Adipose tissue (tissue), 3 donors: Measurements from ENCODE around the gene MMP19. TPM values are rescaled to one million over a fixed set of nuclear protein-coding genes. Genes with fewer than 3 reads are reported as not detected.
"Not testable (repeated sequence)": the region's sequence is repeated elsewhere in the genome, so short reads cannot be mapped to it uniquely, and the experiment has no call there.

Experiments used
- H3K27ac ChIP-seq: one replicate; pipeline ENCODE4 v1.5.1; 2013; ENCODE audit warnings: low read depth, low read length
- WGBS, 3 donors: extraction: QIAGEN DNeasy Blood & Tissue Kit; methylation state at CpG; one replicate each; pipeline ENCODE4 v1.1.7; 2013; 5-methylcytosine and 5-hydroxymethylcytosine counted together
- polyA plus RNA-seq, 3 donors: library from polyadenylated mRNA; stranded (reverse); fragments of 200-250 nt; gene quantifications; one replicate each; pipeline ENCODE4 v1.2.3, GENCODE V29; 2013
- donor health status: healthy with polysubstance abuse.
- donor health status: Bipolar disorder and iron deficiency.
- donor health status: healthy.

Gene MMP19
- polyA plus RNA-seq, 3 donors, result 4.4 to 100 (median 39.6) TPM

DNA sequence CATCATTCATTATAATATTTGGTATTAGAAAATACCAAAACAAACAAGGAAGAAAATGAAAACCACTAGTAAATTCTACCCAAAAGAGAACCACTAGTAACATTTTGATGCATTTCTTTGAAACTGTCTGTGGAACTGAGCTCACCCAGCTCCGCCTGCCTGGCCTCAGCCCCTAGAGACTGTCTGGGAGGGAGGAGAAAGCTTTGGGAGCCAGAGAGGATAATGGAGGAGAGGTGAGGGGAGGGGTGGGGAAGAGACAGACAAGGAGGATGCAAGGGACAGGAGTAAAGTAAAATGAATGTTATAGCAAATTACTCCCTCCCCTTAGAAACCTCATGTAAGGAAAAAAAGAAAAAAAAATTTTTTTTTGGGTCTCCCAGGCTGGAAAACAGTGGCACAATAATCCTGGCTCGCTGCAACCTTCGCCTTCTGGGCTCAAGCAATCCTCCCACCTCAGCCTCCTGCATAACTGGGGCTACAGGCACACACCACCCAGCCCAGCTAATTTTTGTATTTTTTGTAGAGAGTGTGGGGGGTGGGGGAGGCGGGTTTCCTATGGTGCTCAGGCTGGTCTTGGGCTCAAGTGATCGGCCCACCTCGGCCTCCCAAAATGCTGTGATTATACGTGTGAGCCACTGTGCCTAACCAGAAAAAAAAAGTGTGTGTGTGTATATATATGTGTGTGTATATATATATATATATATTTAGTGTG lies 3.2 kb upstream of the MMP19 start:
- 64 to 80% (median 71%) methylated on average over 7 of the region's 7 CpGs for WGBS, 3 donors
- peak overlapping the region; percentile 26 for H3K27ac ChIP-seq

DNA sequence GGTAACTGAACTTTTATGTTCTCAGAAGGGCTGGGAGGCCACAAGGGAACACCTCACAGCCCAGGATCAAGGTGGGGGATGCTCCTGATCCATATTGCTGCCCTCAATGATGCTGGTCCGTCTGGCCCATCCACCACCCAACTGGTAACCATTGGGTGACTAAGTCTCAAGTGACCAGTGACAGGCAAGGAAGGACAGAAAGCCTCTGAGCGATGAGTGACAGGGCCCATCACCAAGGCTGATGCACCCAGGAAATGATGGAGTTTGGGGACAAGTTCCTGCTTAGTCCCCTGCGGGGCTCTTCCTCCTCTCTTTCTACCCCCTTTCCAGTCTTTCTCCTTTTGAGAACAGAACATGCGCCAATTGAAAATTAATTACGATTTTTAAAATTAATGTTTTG lies 2.6 kb upstream of the MMP19 start:
- peak overlapping the region; percentile 26 for H3K27ac ChIP-seq
- WGBS, 3 donors, result 75 to 76% (median 75%) methylated on average over 5 of the region's 5 CpGs

DNA sequence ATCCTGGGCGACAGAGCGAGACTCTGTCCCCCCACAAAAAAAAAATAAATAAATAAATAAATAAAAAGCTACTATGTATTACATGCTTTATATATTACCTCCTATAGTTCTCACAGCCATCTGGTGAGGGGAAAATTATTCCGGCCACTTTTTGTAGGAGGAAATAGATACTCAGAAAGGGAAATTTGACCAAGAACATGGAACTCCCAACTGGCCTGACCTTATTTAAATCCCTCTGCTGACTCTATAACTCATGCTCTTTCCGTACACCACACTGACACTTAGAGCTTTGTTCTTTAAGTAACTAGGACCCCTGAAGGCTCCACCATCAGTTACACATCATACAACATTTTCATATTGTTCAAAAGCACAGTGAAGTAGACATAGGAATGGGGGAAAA lies 2.2 kb upstream of the MMP19 start:
- 83 to 86% (median 85%) methylated on average over 4 of the region's 4 CpGs for WGBS, 3 donors
- no peak overlapping the region for H3K27ac ChIP-seq

DNA sequence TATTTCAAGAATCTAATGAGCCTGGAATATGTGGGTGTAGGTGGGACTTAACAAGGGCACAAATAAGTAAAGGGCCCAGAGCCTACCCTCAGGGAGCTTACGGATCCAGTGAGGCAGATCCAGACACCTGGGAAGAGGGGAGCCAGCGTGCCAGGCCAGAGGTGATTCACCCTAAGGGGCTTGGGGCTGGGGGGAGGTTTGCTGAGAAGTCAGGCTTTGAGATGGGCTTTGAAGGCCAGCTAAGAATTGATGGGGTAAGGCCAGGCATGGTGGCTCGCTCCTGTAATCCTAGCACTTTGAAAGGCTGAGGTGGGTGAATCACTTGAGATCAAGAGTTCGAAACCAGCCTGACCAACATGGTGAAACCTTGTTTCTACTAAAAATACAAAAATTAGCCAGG lies 695 bp upstream of the MMP19 start:
- peak overlapping the region; percentile 26 for H3K27ac ChIP-seq
- WGBS, 3 donors, result 93 to 98% (median 95%) methylated on average over 4 of the region's 4 CpGs

DNA sequence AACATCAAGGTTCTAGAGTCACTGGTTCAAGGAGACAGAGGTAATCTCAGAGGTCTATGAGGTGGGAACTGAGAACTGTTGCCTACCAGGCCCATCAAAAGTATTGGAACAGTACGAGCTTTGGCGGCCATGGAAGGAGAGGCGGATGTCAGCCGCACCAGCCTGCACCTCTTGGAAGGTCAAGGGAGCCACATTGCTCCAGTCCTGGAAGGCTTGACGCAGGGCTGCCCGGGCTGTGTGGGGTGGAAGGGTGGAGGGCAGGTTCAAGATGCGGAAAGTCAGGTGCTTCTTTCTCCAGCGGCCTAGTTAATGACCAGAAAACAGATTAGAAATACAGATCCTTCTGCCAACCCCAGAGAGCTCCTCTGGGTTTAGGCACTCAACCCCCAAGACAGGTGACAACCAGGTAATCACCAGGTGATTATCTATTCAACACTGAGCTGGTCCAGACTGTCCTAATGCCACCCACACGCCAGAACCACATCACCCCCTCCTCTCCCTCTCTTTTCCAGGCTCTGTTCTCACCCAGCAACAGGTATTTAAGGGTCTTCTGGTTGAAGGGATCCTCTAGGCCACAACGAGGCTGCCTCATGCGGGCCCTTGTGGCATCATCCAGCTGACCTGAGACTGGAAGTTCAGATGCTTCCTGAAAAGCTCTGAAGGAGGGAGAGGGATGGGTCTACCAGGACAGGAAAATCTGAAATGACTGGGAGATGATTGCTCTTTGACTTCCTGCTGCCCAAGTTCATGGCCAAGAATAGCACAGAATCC lies 2.0 kb downstream of the MMP19 start:
- 88 to 96% (median 91%) methylated on average over 11 of the region's 11 CpGs for WGBS, 3 donors
- H3K27ac ChIP-seq, result no peak overlapping the region

DNA sequence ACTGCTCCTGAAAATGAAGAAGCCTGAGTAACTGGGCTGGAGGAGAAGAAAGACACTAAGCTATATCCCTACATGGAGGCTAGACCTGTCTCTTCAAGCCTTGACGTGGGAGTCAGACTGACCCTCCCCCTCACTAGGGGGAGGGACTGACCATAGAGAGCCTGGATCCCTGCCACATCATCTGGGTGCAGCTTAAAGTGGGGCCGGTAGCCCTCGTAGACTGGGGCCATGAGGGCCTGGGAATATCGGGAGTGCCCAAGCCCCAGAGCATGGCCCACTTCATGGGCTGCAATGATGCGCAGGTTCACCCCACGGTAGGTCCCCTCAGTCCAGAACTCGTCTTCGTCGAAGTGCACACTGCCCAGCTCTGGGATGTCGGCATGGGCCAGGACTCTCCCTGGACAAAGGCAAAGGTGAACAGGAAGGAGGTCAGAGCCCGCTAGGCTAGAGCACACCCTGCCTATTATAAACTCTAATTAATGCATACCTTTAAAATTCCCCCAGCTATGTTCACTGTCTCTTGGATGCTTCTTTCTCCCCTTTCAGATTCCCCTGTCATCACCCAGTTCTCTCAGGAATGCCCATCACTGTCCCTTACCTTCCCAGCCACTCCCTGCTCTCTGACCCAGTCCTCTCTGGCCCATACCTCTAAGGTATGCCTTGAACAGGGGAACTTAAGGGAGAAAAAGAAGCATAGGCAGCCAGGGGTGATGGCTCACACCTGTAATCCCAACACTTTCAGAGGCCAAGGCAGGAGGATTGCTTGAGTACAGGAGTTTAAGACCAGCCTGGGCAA lies 3.2 kb downstream of the MMP19 start:
- no peak overlapping the region for H3K27ac ChIP-seq
- 78 to 87% (median 79%) methylated on average over 11 of the region's 11 CpGs for WGBS, 3 donors

DNA sequence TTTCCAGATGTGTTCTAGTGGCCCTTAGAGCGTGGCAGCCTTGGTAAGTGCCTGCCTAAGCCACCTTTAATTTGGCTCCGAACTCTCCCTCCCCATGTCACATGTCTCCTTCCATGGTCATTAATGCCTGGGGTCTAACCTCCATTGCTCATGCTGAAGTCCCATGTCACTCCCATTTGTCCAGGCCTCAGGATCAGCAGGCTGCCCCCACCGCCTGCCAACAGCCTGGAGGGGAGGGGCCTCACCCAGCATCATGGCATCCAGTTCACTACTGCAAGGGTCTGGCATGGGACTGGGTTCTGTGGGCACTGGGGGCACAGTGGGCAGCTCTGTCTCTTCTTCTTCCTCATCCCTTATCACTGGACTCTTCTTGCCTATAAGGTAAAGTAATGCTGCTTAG lies 4.4 kb downstream of the MMP19 start:
- 94 to 96% (median 96%) methylated on average over 3 of the region's 3 CpGs for WGBS, 3 donors
- no peak overlapping the region for H3K27ac ChIP-seq

DNA sequence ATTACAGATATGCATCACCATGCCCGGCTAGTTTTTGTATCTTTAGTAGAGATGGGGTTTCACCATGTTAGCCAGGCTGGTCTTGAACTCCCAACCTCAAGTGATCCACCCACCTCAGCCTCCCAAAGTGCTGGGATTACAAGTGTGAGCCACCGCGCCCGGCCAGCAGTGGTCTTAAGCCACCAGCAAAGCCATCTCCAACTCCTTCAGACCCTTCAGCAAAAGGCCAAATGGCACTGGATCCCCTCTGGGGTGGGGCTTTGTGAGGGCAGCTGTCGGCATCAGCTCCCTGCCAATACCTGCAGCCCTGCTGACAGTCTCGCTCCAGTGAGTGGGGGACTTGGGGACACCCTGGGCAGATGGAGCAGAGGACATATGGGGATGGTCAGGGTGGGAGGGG lies 8.3 kb downstream of the MMP19 start:
- 79 to 89% (median 81%) methylated on average over 6 of the region's 6 CpGs for WGBS, 3 donors
- not testable (repeated sequence) for H3K27ac ChIP-seq

DNA sequence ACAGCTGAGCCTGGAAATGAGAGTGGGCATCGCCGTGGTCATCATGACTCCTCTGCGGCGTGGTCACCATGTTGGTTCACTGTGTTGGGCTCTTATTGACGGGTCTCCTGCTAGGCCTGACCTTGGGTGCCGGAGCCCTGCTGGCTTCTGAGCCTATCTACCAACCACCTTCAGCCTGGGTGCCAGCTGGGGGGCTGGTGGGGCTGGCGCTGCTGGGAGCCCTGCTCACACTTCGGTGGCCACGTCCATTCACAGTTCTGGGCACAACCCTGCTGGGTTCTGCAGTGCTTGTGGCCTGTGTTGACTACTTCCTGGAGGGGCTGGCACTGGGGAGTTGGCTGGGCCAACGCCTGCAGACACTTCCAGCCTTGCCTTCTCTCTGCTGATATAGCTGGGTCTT lies 9.7 kb downstream of the MMP19 start:
- WGBS, 3 donors, result 91 to 96% (median 93%) methylated on average over 10 of the region's 10 CpGs
- H3K27ac ChIP-seq, result no peak overlapping the region

DNA sequence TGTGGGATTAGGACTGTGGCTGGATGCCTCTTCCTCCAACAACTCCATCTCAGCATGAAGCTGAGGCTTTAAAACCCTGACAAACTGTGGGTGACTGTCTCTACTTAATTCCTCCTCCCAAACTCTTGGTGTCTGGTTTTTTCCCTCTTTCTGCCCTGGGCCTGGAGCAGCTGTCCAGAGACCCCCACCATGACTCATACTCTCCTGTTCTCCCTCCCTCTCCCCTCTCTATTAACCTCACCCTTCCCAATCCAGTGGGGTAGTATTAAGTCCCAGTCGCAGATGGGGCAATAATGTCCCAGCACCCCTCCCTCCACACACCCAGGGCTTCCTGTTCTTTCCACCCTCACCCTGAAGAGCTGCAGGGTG lies 11.3 kb downstream of the MMP19 start:
- 0 to 50% (median 7%) methylated on average over 1 of the region's 1 CpG for WGBS, 3 donors

DNA sequence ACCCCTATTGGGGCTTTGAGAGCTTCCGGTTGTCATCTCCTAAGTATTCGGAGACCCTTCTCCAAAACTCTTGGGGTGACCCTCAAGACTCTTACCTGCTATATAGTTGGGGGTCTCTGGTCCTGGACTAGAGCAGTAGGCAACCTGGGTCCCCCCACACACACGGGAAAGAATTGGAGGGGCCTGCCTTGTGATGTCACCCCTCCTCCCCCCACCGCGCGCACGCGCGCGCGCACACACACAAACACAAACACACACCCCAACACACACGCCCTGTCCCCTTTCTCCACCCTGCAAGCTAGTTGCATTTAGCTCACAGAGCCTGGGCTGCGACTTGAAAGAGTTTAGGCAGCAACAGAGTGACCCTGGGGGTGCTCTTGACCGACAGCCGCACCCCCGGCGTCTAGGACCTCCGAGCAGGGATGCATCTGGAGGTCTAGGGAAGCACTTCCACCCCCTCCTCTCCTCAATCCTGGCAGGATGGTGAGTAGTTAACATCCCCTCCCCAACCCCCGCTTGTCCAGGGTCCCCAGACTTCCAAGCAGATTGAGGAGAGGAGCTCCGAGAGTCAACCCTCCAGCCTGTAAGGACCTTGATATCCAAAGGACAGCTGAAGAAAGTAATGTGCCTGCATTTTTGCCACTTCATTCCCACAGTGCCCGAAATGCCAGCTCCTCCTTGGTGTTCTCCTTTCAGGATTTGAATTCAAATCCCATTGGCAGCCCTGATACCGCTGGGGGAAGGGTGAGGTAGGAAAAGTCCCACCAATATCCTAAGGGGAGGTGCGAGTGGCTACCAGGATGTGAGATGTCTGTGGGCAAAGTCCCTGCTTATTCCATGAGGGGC lies 11.9 kb downstream of the MMP19 start:
- peak overlapping the region; percentile 56 for H3K27ac ChIP-seq
- 3 to 7% (median 4%) methylated on average over 18 to 23 of the region's 23 CpGs for WGBS, 3 donors

More for the DNA sequence above, 11.3 kb downstream of the MMP19 start:
- H3K27ac ChIP-seq, result no peak overlapping the region

DNA sequence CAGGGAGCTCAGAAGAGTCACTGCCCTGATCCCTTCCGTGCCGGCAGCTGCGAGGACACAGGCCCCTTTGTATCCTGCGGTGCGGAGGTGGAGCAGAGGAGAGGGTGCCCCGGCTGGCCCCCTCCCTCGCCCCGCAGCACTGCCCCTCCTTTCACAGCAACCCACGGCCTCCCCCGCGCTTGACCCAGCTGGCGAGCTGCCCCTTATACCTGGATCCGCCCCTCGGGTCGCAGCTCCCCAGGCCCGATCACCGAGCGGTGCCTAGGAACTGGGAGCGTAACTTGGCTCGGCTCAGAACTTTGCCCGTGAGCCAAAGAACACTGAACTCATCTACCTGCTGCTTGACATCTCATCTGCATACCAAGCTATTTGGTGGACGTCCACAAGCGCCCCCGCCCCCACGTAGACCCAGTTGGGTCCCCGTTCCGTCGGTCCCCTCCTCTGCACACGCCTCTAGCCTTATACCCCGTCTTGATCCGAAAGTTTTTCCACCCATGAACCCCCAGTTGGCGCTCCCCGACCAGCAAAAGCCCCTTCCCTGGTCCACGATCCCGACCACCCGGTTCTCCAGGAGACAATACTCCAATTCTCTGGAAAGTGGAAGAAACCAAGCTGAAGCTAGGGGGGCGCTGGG lies 12.7 kb downstream of the MMP19 start:
- H3K27ac ChIP-seq, result peak overlapping the region; percentile 56
- whole genome bisulfite sequencing, 3 donors, result 0% methylated on average over 36 to 37 of the region's 37 CpGs

DNA sequence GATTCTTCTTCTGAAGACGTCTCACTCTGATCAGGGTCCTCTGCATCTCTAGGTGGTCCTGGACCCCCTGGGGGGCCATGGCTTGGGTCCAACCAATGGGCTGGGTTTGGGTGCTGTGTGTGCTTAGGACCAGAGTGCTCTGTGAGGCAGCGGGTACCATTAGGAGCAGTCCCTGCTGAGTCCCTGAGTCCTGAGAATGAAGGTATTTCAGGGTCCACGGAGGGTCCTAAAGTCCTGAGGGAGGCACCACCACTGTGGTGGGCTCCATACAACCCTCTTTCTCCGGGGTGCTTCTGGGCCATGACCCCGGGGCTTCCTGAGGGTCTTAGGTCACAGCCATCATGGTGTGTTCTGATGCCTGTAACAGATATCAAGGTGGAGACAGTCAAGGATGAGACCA lies 14.4 kb downstream of the MMP19 start:
- WGBS, 3 donors, result 89 to 90% (median 89%) methylated on average over 5 of the region's 5 CpGs

DNA sequence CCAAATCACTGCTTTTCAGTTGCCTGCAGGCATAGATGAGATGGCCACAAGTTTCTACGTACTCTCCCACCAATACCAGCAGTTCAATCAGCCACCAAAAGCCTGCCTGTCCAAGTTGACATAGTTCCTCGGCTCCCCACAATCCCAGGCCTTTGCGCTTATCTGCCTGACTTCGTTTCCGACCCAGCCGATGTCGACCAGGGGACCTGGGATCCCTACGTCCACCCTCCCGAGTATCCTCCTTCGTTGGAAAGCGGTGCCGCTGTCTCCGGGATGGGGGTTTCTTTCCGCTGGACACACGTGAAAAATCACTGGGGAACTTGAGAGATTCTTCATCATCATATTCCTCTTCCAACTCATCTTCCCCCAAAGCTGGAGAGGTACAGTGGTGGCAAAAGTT lies 14.9 kb downstream of the MMP19 start:
- no peak overlapping the region for H3K27ac ChIP-seq
- 86 to 92% (median 90%) methylated on average over 15 of the region's 15 CpGs for WGBS, 3 donors

More for the DNA sequence above, 14.4 kb downstream of the MMP19 start:
- H3K27ac ChIP-seq, result no peak overlapping the region

DNA sequence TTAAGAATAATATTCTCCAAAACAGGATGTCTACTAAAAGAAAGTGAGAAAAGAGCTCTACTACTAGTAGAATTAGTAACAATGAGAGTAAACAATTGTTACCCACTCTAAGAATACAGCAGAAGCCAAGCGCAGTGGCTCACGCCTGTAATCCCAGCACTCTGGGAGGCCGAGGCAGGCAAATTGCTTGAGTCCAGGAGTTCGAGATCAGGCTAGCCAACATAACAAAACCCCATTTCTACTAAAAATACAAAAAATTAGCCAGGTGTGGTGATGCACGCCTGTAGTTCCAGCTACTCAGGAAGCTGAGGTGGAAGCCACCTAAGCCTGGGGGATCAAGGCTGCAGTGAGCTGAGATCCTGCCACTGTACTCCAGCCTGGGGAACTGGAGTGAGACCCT lies 18.0 kb downstream of the MMP19 start:
- WGBS, 3 donors, result 87 to 91% (median 88%) methylated on average over 5 of the region's 5 CpGs
- H3K27ac ChIP-seq, result no peak overlapping the region

DNA sequence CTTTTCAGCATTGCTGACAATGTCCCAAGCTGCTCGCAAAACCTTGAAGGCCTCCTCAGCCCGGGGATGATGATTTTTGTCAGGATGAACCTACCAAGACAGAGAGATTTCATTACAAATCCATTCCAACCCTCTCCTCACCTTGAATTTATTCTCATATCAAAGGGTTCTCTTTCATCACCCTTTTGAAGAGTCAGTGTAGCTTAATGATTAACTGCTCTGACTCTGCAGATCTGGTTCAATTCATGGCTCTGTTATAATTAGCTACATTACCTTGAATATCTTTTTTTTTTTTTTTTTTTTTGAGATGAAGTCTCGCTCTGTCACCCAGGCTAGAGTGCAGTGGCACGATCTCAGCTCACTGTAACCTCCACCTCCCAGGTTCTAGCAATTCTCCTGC lies 19.3 kb downstream of the MMP19 start:
- 36 to 95% (median 90%) methylated on average over 4 of the region's 4 CpGs for WGBS, 3 donors

DNA sequence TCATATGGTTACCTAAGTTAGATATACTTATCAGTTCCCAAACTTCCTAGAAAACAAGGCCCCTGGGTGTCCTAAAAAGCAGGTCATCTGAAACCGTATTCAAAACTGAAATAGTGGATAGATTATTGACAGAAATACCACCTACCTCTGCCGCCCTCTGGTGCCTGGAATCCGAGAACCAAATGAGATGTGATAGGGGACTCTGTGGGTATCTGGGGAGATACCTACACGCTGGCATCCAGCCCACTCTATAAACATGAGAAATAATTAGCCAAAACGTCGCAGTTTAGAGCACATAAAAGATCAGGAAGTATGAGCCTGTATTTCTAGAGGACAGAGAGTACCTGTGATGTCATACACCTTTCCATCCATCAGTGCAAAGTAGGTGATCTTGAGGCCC lies 20.5 kb downstream of the MMP19 start:
- 22 to 61% (median 60%) methylated on average over 6 of the region's 6 CpGs for WGBS, 3 donors
- no peak overlapping the region for H3K27ac ChIP-seq

More for the DNA sequence above, 19.3 kb downstream of the MMP19 start:
- no peak overlapping the region for H3K27ac ChIP-seq

DNA sequence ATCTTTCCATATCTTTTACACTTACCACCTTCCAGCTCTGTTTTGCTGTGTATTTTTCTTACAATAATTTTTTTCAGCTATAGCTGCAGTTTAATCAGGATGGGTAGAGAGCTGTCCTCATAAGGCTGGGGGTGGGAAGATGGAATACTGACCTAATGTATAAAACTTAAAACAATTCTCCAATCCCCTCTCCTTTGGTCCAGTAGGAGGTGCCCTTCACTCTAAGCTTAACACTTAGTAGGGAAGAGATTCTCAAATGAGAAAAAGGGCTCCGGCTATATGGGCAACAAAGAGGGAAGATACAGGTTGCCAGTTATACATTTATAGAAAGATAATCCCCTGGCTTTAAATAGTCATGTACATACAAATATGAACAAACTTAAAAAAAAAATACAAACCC lies 22.1 kb downstream of the MMP19 start:
- no peak overlapping the region for H3K27ac ChIP-seq
- 82 to 89% (median 88%) methylated on average over 1 of the region's 1 CpG for WGBS, 3 donors
